Subcutaneous abdominal adipose tissue (tissue), 5 donors: ENCODE results near the gene ITPR1.
"Not testable (repeated sequence)": the region's sequence is repeated elsewhere in the genome, so short reads cannot be mapped to it uniquely, and the experiment has no call there.

Experiments used
- H3K27ac ChIP-seq: one replicate; pipeline ENCODE4 v1.7.0; 2013; ENCODE audit warnings: low read depth, mild to moderate bottlenecking, inconsistent platforms, low read length, moderate library complexity
- H3K27me3 ChIP-seq, 5 donors: one replicate each; pipeline ENCODE4 v1.7.0; 2013; ENCODE audit warnings: low read length in 5 of 5, inconsistent platforms in 1 of 5; ENCODE audit not compliant: control insufficient read depth in 5 of 5, insufficient read depth in 4 of 5
- H3K36me3 ChIP-seq, 5 donors: one replicate each; pipeline ENCODE4 v1.7.0; 2013; ENCODE audit warnings: low read length in 5 of 5; ENCODE audit not compliant: control insufficient read depth in 5 of 5, insufficient read depth in 5 of 5
- H3K4me1 ChIP-seq, 5 donors: one replicate each; pipeline ENCODE4 v1.7.0; 2013; ENCODE audit warnings: low read length in 5 of 5, mild to moderate bottlenecking in 3 of 5, moderate library complexity in 1 of 5; ENCODE audit not compliant: control insufficient read depth in 5 of 5, insufficient read depth in 5 of 5
- H3K4me3 ChIP-seq, 5 donors: one replicate each; pipeline ENCODE4 v1.7.0; 2013; ENCODE audit warnings: low read length in 5 of 5, low read depth in 1 of 5
- H3K9ac ChIP-seq, 5 donors: one replicate each; pipeline ENCODE4 v1.7.0; 2013; ENCODE audit warnings: low read length in 5 of 5, mild to moderate bottlenecking in 4 of 5, moderate library complexity in 3 of 5
- H3K9me3 ChIP-seq, 5 donors: one replicate each; pipeline ENCODE4 v1.7.0; 2013; ENCODE audit warnings: low read length in 5 of 5; ENCODE audit not compliant: control insufficient read depth in 5 of 5
- donor health status: healthy.
- donor health status: healthy.
- donor health status: healthy.
- donor health status: healthy.
- donor health status: healthy.

Gene ITPR1

DNA sequence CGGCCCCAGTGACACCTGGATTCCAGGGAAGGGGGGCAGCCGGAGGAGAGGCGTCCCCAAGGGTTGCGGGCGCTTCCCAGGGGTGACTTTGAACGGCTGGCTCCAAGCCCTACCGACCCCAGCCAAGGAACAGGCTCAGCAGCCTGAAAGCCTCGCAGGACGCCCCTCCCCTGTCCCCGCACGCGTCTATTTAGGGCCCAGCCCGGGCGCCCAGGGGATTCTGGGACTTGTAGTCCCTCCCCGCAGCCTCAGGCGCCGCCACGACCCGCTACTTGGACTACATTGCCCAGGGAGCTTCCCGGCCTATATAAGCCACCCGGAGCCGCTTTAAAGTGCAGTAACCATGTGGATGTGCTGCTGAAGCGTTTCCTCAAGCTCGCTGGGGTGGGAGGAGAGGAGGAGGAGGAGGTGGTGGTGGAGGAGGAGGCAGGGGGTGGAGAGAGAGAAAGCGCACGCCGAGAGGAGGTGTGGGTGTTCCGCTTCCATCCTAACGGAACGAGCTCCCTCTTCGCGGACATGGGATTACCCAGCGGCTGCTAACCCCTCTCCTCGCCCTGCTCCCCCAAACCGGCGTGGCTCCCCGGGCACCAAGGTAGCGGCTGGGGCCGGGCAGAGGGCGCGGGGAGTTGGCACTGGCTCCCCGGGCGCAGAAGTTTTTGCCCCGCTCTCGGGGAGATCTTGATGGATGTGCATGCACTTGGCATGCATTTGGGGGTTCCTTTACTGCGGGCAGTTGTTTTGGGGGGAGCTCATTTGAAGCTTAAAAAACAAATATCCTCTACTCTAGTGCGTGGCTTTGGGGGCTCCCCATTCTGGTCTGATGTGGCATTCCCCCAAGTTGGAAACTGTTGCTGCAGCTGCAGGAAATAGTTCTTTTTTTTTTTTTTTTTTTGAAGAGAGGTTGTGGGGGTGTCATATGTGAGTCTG, at the start of gene ITPR1:
ITPR1 (plus strand) TSS at position 335 of the 927 bp plus-strand sequence. CDS start 23,144 bp downstream, outside the sequence.
- Histone ChIP-seq H3K9ac (peak within 1 kb of the TSS; percentile 82 to 91 (median 85)), H3K9me3 (no peaks in the 10 kb centered on the region), H3K4me3 (peak within 1 kb of the TSS; percentile 84 to 95 (median 87)), H3K36me3 (no peaks in the 10 kb centered on the region), H3K4me1 (peaks cover 0 to 40% (median 34%) of the 10 kb centered on the region in 5 donors), H3K27ac (peak within 1 kb of the TSS; percentile 63), H3K27me3 (no peaks in the 10 kb centered on the region)

- H3K9ac ChIP-seq: no peak overlapping the region
- H3K36me3 ChIP-seq: peaks cover 16 to 36% (median 21%) of the 10 kb centered on the region in 5 donors
- no peak overlapping the region for H3K27ac ChIP-seq
- H3K4me1 ChIP-seq: peaks cover 0 to 7% (median 0%) of the 10 kb centered on the region in 5 donors
- H3K9me3 ChIP-seq: no peaks in the 10 kb centered on the region
- H3K27me3 ChIP-seq: no peaks in the 10 kb centered on the region
- no peak overlapping the region for H3K4me3 ChIP-seq
Observed at GRCh38 chr3:4447295-4447999, 45.7 kb upstream of the ITPR1 start.

- Histone ChIP-seq H3K9me3 (no peaks in the 10 kb centered on the region), H3K27ac (no peak overlapping the region), H3K36me3 (peaks cover 16 to 36% (median 21%) of the 10 kb centered on the region in 5 donors), H3K4me1 (peaks cover 0 to 7% (median 0%) of the 10 kb centered on the region in 5 donors), H3K9ac (no peak overlapping the region), H3K27me3 (no peaks in the 10 kb centered on the region), H3K4me3 (no peak overlapping the region)
Observed at GRCh38 chr3:4448187-4448586, 45.0 kb upstream of the ITPR1 start.

DNA sequence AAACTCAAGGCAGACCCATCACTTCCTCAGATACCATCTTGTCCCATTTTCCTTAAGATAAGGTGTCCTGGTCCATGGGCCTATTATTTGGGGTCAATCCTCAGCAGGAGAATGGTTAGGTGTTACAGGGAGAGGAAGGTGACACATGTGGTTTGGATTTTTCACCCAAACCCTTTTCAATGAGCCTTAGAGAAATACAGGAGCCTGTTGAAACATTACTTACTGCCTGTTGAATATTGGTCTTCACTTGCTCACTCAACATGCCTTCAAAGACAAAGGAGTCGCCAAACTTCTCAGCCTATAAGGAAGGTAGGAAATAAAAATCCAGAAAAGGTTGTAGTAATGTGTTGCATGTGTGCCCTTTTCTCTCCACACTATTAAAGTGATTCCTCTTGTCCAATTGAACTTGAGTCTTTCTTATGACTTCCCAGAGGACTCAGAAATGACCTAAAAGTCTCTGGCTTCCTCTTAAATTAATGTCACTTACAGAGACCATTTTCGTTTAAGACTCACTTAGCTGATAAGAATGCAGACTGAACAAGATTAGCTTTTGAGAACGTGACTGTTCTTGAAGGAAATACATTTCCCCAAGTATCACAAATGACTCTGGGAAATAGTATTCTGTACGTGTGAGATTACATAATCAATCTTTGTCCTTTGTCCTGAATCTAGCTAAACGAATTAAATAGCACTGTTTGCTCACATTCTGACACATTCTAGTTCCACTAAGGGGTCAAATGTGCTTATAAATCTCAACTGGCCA, 43.9 kb upstream of the ITPR1 start:
- Histone ChIP-seq H3K4me3 (no peak overlapping the region), H3K9ac (no peak overlapping the region), H3K27ac (no peak overlapping the region), H3K27me3 (no peaks in the 10 kb centered on the region), H3K9me3 (no peaks in the 10 kb centered on the region), H3K36me3 (peaks cover 14 to 36% (median 21%) of the 10 kb centered on the region in 5 donors), H3K4me1 (peaks cover 0 to 7% (median 0%) of the 10 kb centered on the region in 5 donors)

DNA sequence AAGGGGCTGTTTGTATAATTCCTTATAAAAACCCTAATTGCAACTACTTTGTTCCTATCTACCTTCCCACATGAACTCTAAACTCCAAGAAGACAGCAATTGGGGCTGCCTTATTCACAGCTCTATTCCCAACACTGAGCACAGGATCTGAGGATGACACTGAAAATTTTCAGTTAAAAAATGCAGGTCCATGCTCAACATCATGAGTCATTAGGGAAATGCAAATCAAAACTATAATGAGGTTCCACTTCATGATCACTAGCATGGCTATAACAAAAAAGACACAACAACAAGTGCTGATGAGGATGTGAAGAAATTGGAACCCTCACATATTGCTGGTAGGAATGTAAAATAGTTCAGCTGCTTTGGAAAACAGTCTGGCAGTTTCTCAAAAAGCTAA, 39.0 kb upstream of the ITPR1 start:
- Histone ChIP-seq H3K36me3 (peaks cover 0 to 10% (median 3%) of the 10 kb centered on the region in 5 donors), H3K4me1 (peaks cover 0 to 7% (median 0%) of the 10 kb centered on the region in 5 donors), H3K4me3 (no peak overlapping the region), H3K27ac (no peak overlapping the region), H3K9ac (no peak overlapping the region), H3K27me3 (no peaks in the 10 kb centered on the region), H3K9me3 (no peaks in the 10 kb centered on the region)

DNA sequence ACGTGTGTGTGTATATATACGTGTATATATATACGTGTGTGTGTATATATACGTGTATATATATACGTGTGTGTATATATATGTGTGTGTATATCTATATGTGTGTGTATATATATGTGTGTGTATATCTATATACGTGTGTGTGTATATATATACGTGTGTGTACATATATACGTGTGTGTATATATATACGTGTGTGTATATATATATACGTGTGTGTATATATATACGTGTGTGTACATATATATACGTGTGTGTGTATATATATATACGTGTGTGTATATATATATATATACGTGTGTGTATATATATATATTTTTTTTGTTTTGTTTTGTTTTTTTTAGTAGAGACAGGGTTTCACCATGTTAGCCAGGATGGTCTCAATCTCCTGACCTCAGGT, 36.4 kb upstream of the ITPR1 start:
- not testable (repeated sequence) for H3K4me1 ChIP-seq, H3K4me3 ChIP-seq, H3K9ac ChIP-seq, H3K9me3 ChIP-seq, H3K27ac ChIP-seq, H3K36me3 ChIP-seq, H3K27me3 ChIP-seq

DNA sequence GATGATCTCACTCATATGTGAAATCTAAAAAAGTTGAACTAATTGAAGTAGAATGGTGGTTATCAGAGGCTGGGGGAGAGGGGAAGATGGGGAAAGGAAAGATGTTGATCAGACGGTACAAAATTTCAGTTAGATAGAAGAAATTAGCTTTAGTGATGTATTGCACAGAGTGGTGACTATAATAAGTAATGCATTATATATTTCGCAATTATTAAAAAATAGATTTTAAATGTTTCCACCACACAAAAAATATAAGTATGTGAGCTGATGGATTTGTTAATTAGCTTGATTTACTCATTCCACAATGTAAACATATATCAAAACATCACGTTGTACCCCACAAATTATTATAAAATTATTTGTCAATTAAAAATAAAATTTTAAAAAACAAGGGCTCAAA, 34.2 kb upstream of the ITPR1 start:
- no peaks in the 10 kb centered on the region for H3K4me1 ChIP-seq
- H3K36me3 ChIP-seq: no peaks in the 10 kb centered on the region
- H3K9ac ChIP-seq: no peak overlapping the region
- H3K9me3 ChIP-seq: no peaks in the 10 kb centered on the region
- no peak overlapping the region for H3K27ac ChIP-seq
- H3K27me3 ChIP-seq: no peaks in the 10 kb centered on the region
- no peak overlapping the region for H3K4me3 ChIP-seq

GRCh38 chr3:4460334-4460733, 32.8 kb upstream of the ITPR1 start:
- Histone ChIP-seq H3K9ac (no peak overlapping the region), H3K27me3 (no peaks in the 10 kb centered on the region), H3K36me3 (no peaks in the 10 kb centered on the region), H3K27ac (no peak overlapping the region), H3K4me3 (no peak overlapping the region), H3K9me3 (no peaks in the 10 kb centered on the region), H3K4me1 (no peaks in the 10 kb centered on the region)

DNA sequence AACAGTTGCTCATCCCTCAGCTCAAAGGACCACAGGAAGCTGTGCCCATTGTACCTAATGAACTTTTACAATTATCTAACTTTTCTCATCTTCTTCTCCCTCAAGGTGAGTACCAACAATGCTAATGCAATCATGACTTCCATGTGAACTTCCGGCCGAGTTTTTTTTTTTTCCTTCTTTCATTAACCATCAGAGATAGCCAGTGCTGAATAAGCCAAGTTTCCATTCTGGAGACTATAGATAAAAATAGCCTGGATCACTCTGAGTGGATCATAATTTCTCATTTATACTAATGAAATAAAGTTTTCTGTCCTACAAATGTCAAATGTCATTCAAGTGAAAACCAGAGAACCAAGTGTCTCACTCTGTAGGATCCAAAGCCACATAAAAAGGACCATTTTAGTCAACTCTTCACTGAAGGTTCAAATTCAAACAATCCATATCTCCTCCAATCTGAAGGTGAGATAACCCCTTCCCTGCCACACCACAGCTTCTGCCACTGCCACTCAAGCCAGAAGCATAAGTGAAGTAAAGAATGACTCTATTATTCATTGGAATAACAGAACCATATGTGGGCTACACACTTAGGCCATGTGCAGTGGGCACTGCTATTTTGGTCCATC, 31.6 kb upstream of the ITPR1 start:
- Histone ChIP-seq H3K9ac (no peak overlapping the region), H3K27ac (no peak overlapping the region), H3K27me3 (no peaks in the 10 kb centered on the region), H3K9me3 (no peaks in the 10 kb centered on the region), H3K4me1 (peaks cover 0 to 8% (median 5%) of the 10 kb centered on the region in 5 donors), H3K36me3 (no peaks in the 10 kb centered on the region), H3K4me3 (no peak overlapping the region)
